Measurements from ENCODE around the gene CEP112.

The CEP112 gene

DNA sequence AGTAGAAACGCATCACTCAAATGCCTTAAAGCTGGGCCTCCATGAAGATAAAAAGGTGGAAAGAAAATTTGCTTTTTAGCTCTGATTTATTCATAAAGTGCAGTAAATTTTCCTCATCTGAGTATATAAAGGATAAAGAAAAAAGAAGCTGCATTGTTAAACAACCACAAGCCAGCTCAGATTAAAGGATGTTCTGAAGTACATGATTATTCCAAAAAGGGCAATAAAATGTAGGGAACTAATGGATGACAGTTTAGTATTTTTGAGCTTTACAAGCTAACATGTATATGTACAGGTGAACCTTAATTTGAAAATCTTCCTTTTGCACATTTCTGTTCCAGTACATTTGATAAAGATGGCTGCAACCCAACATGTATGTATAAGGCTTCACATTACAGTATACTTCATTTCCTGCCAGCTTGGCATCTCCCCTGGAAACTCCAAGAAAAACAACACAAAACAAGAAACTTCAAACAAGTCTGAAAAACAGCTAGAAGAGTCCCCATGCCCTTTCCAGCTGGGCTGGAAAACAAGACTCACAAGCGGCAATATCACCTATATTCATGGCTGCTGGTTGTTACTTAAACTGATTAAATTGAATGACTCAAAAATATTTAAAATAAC lies 225.7 kb downstream of the CEP112 start:
- no peak overlapping the region for H3K4me3 ChIP-seq (ENCODE audit: low read length)
- TF ChIP-seq, protein P1, sequence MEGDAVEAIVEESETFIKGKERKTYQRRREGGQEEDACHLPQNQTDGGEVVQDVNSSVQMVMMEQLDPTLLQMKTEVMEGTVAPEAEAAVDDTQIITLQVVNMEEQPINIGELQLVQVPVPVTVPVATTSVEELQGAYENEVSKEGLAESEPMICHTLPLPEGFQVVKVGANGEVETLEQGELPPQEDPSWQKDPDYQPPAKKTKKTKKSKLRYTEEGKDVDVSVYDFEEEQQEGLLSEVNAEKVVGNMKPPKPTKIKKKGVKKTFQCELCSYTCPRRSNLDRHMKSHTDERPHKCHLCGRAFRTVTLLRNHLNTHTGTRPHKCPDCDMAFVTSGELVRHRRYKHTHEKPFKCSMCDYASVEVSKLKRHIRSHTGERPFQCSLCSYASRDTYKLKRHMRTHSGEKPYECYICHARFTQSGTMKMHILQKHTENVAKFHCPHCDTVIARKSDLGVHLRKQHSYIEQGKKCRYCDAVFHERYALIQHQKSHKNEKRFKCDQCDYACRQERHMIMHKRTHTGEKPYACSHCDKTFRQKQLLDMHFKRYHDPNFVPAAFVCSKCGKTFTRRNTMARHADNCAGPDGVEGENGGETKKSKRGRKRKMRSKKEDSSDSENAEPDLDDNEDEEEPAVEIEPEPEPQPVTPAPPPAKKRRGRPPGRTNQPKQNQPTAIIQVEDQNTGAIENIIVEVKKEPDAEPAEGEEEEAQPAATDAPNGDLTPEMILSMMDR (conservative IDR thresholded peaks at IDR 0.05; ENCODE audit: low read depth, low read length), result no peak
- DNase-seq (ENCODE audit: low read depth), result no peak

GRCh38 chr17:65963179-65963578 lies 228.8 kb downstream of the CEP112 start:
- DNase-seq (ENCODE audit: low read depth), result no peak
- no peak overlapping the region for H3K4me3 ChIP-seq (ENCODE audit: low read length)
- TF ChIP-seq, protein P1 (conservative IDR thresholded peaks at IDR 0.05; ENCODE audit: low read depth, low read length), result no peak

GRCh38 chr17:65959630-65960029 lies 232.3 kb downstream of the CEP112 start:
- no peak for DNase-seq (ENCODE audit: low read depth)
- no peak overlapping the region for H3K4me3 ChIP-seq (ENCODE audit: low read length)
- TF ChIP-seq, protein P1 (conservative IDR thresholded peaks at IDR 0.05; ENCODE audit: low read depth, low read length), result no peak

DNA sequence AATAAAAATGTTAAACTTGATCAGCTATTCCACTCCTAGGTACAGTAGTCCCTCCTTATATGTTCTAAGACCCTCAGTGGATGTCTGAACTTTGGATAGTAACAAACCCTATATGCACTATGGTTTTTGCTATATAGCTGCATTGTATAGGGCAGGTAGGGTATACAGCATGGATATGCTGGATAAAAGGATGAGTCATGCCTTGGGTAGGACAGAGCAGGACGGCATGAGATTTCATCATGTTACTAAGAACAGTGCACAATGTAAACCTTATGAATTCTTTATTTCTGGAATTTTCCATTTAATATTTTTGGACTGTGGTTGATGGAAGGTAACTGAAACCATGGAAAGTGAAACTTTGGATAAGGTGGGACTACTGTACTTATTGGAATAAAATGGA lies 235.1 kb downstream of the CEP112 start:
- no peak for DNase-seq (ENCODE audit: low read depth)
- TF ChIP-seq, protein P1 (conservative IDR thresholded peaks at IDR 0.05; ENCODE audit: low read depth, low read length), result no peak
- H3K4me3 ChIP-seq (ENCODE audit: low read length), result no peak overlapping the region

DNA sequence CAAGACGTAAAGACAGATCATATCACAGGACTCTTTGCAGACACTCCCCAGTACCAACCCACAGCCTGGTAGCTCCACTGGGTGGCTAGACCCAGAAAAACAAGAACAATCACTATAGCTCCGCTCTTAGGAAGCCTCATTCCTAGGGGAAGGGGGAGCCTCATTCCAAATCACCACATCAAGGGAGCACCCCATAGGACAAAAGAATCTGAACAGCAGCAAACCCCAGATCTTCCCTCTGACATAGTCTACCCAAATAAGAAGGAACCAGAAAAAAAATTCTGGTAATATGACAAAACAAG lies 237.8 kb downstream of the CEP112 start:
- no peak overlapping the region for H3K4me3 ChIP-seq (ENCODE audit: low read length)
- TF ChIP-seq, protein P1 (conservative IDR thresholded peaks at IDR 0.05; ENCODE audit: low read depth, low read length), result no peak
- DNase-seq (ENCODE audit: low read depth), result no peak

- no peak overlapping the region for H3K4me3 ChIP-seq (ENCODE audit: low read length)
- TF ChIP-seq, protein P1 (conservative IDR thresholded peaks at IDR 0.05; ENCODE audit: low read depth, low read length), result no peak
- DNase-seq (ENCODE audit: low read depth), result no peak
Observed at GRCh38 chr17:65953316-65954147, 238.4 kb downstream of the CEP112 start.

- TF ChIP-seq, protein P1 (conservative IDR thresholded peaks at IDR 0.05; ENCODE audit: low read depth, low read length), result no peak
- DNase-seq (ENCODE audit: low read depth), result no peak
- H3K4me3 ChIP-seq (ENCODE audit: low read length), result no peak overlapping the region
Observed at GRCh38 chr17:65952586-65952985, 239.3 kb downstream of the CEP112 start.

Measured in retinal pigment epithelial cell (primary cell).